GM12873 (cell line): Measurements from ENCODE around the gene GCM1.
A peak's percentile ranks its signal among the peaks of the same experiment; 100 is the strongest.

Source experiments
- TF ChIP-seq, protein P1 (sequence below): IDR thresholded peaks from 2 replicates; pipeline ENCODE4 v1.5.1; 2012; ENCODE audit warnings: low read depth, mild to moderate bottlenecking, moderate library complexity, low read length, control low read depth; ENCODE audit not compliant: insufficient read depth; ENCODE audit errors: missing control alignments

Gene GCM1

DNA sequence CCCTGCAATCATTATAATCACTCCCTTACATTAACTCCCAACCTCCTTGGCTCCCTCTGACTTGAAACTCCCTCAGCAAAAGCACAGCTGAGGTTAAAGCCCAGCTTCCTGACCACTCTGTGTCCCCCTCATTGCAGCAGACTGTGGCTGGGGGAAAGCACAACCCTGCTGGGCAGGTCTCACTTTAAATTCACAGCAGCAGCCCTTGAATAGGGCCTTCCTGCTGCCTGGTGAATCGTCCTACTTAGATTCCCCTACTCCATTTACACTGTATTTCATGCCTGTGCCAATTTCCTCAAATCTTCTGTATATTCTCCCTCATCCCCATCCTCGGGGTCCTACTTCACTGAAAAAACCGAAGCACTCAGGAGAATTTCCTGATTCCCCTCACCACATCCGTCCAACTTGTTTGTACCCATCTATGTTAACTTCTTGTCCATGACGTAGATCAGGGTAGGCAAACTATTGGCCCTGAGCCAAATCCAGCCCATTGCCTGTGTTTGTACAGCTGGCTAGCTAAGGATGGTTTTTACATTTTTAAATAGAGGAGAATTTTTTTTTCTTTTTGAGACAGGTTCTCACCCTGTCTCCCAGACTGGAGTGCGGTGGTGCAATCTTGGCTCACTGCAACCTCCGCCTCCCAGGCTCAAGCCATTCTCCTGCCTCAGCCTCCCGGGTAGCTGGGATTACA, 31.5 kb upstream of the GCM1 start:
- TF ChIP-seq, protein P1, sequence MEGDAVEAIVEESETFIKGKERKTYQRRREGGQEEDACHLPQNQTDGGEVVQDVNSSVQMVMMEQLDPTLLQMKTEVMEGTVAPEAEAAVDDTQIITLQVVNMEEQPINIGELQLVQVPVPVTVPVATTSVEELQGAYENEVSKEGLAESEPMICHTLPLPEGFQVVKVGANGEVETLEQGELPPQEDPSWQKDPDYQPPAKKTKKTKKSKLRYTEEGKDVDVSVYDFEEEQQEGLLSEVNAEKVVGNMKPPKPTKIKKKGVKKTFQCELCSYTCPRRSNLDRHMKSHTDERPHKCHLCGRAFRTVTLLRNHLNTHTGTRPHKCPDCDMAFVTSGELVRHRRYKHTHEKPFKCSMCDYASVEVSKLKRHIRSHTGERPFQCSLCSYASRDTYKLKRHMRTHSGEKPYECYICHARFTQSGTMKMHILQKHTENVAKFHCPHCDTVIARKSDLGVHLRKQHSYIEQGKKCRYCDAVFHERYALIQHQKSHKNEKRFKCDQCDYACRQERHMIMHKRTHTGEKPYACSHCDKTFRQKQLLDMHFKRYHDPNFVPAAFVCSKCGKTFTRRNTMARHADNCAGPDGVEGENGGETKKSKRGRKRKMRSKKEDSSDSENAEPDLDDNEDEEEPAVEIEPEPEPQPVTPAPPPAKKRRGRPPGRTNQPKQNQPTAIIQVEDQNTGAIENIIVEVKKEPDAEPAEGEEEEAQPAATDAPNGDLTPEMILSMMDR, result no peak

DNA sequence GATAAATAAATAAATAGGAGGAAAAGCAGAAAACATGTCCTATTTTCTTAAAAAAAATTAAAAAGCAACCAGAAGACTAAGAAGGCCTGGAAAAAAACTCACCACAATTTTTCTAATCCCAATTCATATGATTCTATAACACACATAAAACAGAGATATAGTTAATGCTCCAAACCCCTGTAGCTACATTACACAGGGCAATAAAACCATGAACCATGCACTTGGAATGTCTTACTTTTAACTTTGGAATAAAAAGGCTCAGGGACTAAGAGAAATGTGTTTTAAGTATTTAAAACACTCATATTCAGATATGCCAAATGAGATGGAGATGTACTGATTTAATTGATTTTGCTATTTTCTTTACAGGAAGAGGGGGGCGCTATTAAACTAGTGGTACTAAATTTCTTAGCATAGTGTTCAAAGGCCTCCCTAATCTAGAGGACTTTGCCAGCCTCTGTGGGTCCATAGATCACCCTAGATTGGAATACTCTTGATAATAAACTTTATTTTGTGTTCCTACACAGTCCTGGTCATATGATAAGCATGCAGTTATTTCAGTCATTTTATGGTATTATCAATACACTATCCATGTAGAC, 30.3 kb upstream of the GCM1 start:
- TF ChIP-seq, protein P1, result no peak

DNA sequence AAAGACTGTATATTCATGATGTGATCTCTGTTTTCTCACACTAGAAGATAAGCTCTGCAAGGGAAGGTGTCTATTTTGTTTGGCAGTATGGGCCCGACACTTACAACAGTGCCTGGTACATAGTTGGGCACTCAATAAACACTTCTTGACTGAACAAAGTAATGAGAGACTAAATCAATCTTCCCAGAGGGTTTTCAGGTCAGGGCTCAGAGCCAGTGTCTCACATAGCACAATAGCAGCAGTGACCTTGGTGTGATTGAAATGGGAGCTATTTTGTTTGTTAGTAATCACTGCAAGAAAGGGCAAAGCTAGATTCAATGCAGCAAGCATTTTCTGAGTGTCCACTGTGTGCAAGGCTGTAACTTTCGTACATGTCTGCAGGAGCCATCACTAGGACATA, 26.4 kb upstream of the GCM1 start:
- TF ChIP-seq, protein P1, result no peak

DNA sequence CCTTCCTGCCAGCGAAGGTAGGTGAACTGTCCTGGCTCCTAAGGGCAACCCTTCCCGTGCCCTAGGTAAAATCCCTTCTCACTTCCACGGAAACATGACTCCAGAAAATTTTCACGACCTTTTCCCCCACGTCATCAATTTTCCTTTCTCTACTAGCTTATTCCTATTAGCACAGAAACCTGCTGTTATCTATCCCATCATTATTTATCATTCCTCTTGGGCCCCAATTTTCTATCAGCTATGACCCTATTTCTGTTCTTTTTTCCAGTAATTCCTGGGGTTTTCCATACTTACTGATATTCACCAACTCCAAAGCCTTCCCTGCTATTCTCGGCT, 23.8 kb upstream of the GCM1 start:
- TF ChIP-seq, protein P1, result no peak

DNA sequence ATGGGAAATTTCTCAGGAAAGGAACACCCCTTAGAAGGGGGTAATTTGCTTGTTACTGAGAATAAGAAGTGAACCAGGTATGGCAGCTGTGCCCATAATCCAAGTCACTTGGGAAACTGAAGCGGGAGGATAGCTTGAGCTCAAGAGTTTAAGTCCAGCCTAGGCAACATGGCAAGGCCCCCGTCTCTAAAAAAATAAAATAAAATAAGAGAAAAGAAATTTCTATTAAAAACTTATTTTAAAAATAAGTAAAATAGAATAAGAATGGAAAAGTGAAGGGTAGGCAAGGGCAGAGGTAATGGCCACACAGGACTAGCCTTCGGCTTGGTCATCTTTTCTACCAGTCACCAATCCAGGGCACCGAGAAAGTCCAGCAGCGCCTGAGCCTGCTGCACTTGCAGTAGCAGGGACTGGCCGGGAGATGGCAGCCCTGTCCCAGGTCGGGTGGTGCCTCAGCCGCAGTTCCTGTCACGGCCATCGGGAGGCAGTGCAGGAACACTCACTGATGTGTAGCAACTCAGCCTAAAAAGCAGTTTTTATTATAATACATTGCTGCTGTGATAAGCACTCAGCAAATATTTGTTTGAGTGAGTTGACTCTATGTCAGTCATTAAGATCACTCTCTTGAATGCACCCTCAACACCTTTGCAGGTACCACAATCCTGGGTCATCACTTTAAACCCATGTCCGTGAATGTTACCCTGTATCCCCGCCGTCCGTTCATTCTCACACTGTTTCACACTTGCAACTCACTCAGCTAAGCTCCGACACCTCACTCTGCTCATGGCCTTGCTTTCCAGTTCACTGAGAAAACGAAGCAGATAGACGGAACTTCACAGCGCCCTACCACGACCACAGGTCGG, 23.2 kb upstream of the GCM1 start:
- TF ChIP-seq, protein P1, result peak; percentile 100

DNA sequence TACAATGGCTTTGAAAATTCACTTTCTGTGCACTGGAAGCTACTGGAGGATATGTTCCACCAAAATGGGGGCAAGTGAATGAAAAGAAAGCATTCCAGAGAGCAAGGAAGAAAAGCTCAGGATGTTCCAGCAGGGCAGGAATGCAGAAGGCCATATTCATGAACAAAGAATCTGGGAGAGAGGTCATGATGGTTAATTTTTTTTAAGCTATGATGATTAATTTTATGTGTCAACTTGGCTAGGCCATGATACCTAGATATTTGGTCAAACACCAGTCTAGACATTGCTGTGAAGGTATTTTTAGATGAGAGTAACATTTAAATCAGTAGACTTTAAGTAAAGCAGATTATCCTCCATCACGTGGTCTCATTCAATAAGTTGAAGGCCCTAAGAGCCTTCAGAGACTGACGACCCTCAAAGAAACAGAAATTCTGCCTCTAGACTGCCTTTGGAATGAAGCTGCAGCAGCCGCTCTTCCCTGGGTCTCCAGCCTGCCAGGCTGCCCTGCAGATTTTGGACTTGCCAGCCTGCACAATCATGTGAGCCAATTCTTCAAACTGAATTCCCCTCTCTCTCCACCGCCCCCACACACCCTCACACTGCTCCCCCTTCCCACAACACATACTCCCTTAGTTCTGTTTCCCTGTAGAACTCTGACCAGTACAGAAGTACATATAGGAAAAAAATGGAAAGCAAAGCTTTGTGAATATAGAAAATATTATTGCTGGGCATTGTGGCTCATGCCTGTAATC, 20.1 kb upstream of the GCM1 start:
- TF ChIP-seq, protein P1, result no peak
